Measurements from ENCODE around the gene EXOC4.

The EXOC4 gene

GRCh38 chr7:133921635-133922182, 668.8 kb downstream of the EXOC4 start:
- ChIA-PET CTCF (no interaction called here), POLR2A (no interaction called here)
- Histone ChIP-seq H3K27ac (ENCODE audit: insufficient read depth in 1 of 2, low read depth in 1 of 2, low read length in 2 of 2, poor library complexity in 1 of 2, severe bottlenecking in 2 of 2) (no peak overlapping the region), H3K4me3 (ENCODE audit: control insufficient read depth in 1 of 7, extremely low read depth in 1 of 7, insufficient read depth in 4 of 7, low read depth in 2 of 7, low read length in 6 of 7) (no peak overlapping the region), H3K27me3 (replicated peaks in 2 of 5; ENCODE audit: control insufficient read depth in 4 of 5, insufficient read depth in 5 of 5, low read length in 4 of 5) (no peaks in the 10 kb centered on the region), H3K36me3 (ENCODE audit: control insufficient read depth in 4 of 4, insufficient read depth in 4 of 4, low read length in 3 of 4) (peaks cover 5 to 31% (median 6%) of the 10 kb centered on the region in 4 experiments), H3K9me3 (ENCODE audit: control extremely low read depth in 1 of 5, control insufficient read depth in 4 of 5, insufficient read depth in 2 of 5, low read depth in 1 of 5, low read length in 4 of 5) (peaks cover 2 to 24% (median 3%) of the 10 kb centered on the region in 5 experiments), H3K4me1 (ENCODE audit: control extremely low read depth in 1 of 4, control insufficient read depth in 4 of 4, insufficient read depth in 4 of 4, low read length in 3 of 4) (no peaks in the 10 kb centered on the region)
- DNase-seq: no peak

GRCh38 chr7:133923974-133924373, 671.1 kb downstream of the EXOC4 start:
- POLR2A ChIA-PET: no interaction called here
- CTCF ChIA-PET: no interaction called here
- WGBS (ENCODE audit: insufficient coverage): no CpG with 5 or more reads among the region's 4 CpGs

GRCh38 chr7:133931053-133931452, 678.2 kb downstream of the EXOC4 start:
- no peak overlapping the region for H3K4me3 ChIP-seq (ENCODE audit: control insufficient read depth in 1 of 7, extremely low read depth in 1 of 7, insufficient read depth in 4 of 7, low read depth in 2 of 7, low read length in 6 of 7)
- POLR2A ChIA-PET: no interaction called here
- CTCF ChIA-PET: interaction anchor here (0.6 to 1.6 kb wide), 2 partner anchors 24 to 1563 kb away, joined by 3 read pairs; no protein-coding TSS in a partner anchor
- no peaks in the 10 kb centered on the region for H3K36me3 ChIP-seq (ENCODE audit: control insufficient read depth in 4 of 4, insufficient read depth in 4 of 4, low read length in 3 of 4)
- H3K9me3 ChIP-seq (ENCODE audit: control extremely low read depth in 1 of 5, control insufficient read depth in 4 of 5, insufficient read depth in 2 of 5, low read depth in 1 of 5, low read length in 4 of 5): no peaks in the 10 kb centered on the region
- DNase-seq: no peak
- no peak overlapping the region for H3K27ac ChIP-seq (ENCODE audit: insufficient read depth in 1 of 2, low read depth in 1 of 2, low read length in 2 of 2, poor library complexity in 1 of 2, severe bottlenecking in 2 of 2)
- WGBS (ENCODE audit: insufficient coverage): 100% methylated on average over 1 of the region's 1 CpG
- H3K4me1 ChIP-seq (ENCODE audit: control extremely low read depth in 1 of 4, control insufficient read depth in 4 of 4, insufficient read depth in 4 of 4, low read length in 3 of 4): no peaks in the 10 kb centered on the region
- no peaks in the 10 kb centered on the region for H3K27me3 ChIP-seq (replicated peaks in 2 of 5; ENCODE audit: control insufficient read depth in 4 of 5, insufficient read depth in 5 of 5, low read length in 4 of 5)

More at GRCh38 chr7:133923974-133924373, 671.1 kb downstream of the EXOC4 start:
- DNase-seq: no peak
- Histone ChIP-seq H3K4me3 (ENCODE audit: control insufficient read depth in 1 of 7, extremely low read depth in 1 of 7, insufficient read depth in 4 of 7, low read depth in 2 of 7, low read length in 6 of 7) (no peak overlapping the region), H3K9me3 (ENCODE audit: control extremely low read depth in 1 of 5, control insufficient read depth in 4 of 5, insufficient read depth in 2 of 5, low read depth in 1 of 5, low read length in 4 of 5) (peaks cover 2 to 24% (median 3%) of the 10 kb centered on the region in 5 experiments), H3K27ac (ENCODE audit: insufficient read depth in 1 of 2, low read depth in 1 of 2, low read length in 2 of 2, poor library complexity in 1 of 2, severe bottlenecking in 2 of 2) (no peak overlapping the region), H3K36me3 (ENCODE audit: control insufficient read depth in 4 of 4, insufficient read depth in 4 of 4, low read length in 3 of 4) (peaks cover 5 to 18% (median 6%) of the 10 kb centered on the region in 4 experiments), H3K27me3 (replicated peaks in 2 of 5; ENCODE audit: control insufficient read depth in 4 of 5, insufficient read depth in 5 of 5, low read length in 4 of 5) (no peaks in the 10 kb centered on the region), H3K4me1 (ENCODE audit: control extremely low read depth in 1 of 4, control insufficient read depth in 4 of 4, insufficient read depth in 4 of 4, low read length in 3 of 4) (no peaks in the 10 kb centered on the region)

- no peak for DNase-seq
- WGBS (ENCODE audit: insufficient coverage): 100% methylated on average over 1 of the region's 1 CpG
- Histone ChIP-seq H3K27me3 (replicated peaks in 2 of 5; ENCODE audit: control insufficient read depth in 4 of 5, insufficient read depth in 5 of 5, low read length in 4 of 5) (no peaks in the 10 kb centered on the region), H3K9me3 (ENCODE audit: control extremely low read depth in 1 of 5, control insufficient read depth in 4 of 5, insufficient read depth in 2 of 5, low read depth in 1 of 5, low read length in 4 of 5) (no peaks in the 10 kb centered on the region), H3K4me1 (ENCODE audit: control extremely low read depth in 1 of 4, control insufficient read depth in 4 of 4, insufficient read depth in 4 of 4, low read length in 3 of 4) (no peaks in the 10 kb centered on the region), H3K4me3 (ENCODE audit: control insufficient read depth in 1 of 7, extremely low read depth in 1 of 7, insufficient read depth in 4 of 7, low read depth in 2 of 7, low read length in 6 of 7) (no peak overlapping the region), H3K36me3 (ENCODE audit: control insufficient read depth in 4 of 4, insufficient read depth in 4 of 4, low read length in 3 of 4) (peaks cover 0 to 3% (median under 1%) of the 10 kb centered on the region in 4 experiments), H3K27ac (ENCODE audit: insufficient read depth in 1 of 2, low read depth in 1 of 2, low read length in 2 of 2, poor library complexity in 1 of 2, severe bottlenecking in 2 of 2) (no peak overlapping the region)
- CTCF ChIA-PET: no interaction called here
- POLR2A ChIA-PET: no interaction called here
Observed at GRCh38 chr7:133932591-133932990, 679.7 kb downstream of the EXOC4 start.

GRCh38 chr7:133934262-133934976, 681.5 kb downstream of the EXOC4 start:
- CTCF ChIA-PET: interaction anchor here (0.9 kb wide), 1 partner anchor 361 kb away, joined by 3 read pairs; no protein-coding TSS in a partner anchor
- DNase-seq: no peak
- Histone ChIP-seq H3K9me3 (ENCODE audit: control extremely low read depth in 1 of 5, control insufficient read depth in 4 of 5, insufficient read depth in 2 of 5, low read depth in 1 of 5, low read length in 4 of 5) (no peaks in the 10 kb centered on the region), H3K4me1 (ENCODE audit: control extremely low read depth in 1 of 4, control insufficient read depth in 4 of 4, insufficient read depth in 4 of 4, low read length in 3 of 4) (no peaks in the 10 kb centered on the region), H3K4me3 (ENCODE audit: control insufficient read depth in 1 of 7, extremely low read depth in 1 of 7, insufficient read depth in 4 of 7, low read depth in 2 of 7, low read length in 6 of 7) (no peak overlapping the region), H3K27ac (ENCODE audit: insufficient read depth in 1 of 2, low read depth in 1 of 2, low read length in 2 of 2, poor library complexity in 1 of 2, severe bottlenecking in 2 of 2) (no peak overlapping the region), H3K27me3 (replicated peaks in 2 of 5; ENCODE audit: control insufficient read depth in 4 of 5, insufficient read depth in 5 of 5, low read length in 4 of 5) (no peaks in the 10 kb centered on the region), H3K36me3 (ENCODE audit: control insufficient read depth in 4 of 4, insufficient read depth in 4 of 4, low read length in 3 of 4) (peaks cover 2 to 12% (median 9%) of the 10 kb centered on the region in 4 experiments)
- POLR2A ChIA-PET: no interaction called here
- 95% methylated on average over 4 of the region's 9 CpGs for WGBS (ENCODE audit: insufficient coverage)

- POLR2A ChIA-PET: no interaction called here
- H3K36me3 ChIP-seq (ENCODE audit: control insufficient read depth in 4 of 4, insufficient read depth in 4 of 4, low read length in 3 of 4): peaks cover 2 to 13% (median 10%) of the 10 kb centered on the region in 4 experiments
- 100% methylated on average over 1 of the region's 2 CpGs for WGBS (ENCODE audit: insufficient coverage)
- CTCF ChIA-PET: interaction anchor here (0.9 kb wide), 1 partner anchor 361 kb away, joined by 3 read pairs; no protein-coding TSS in a partner anchor
- DNase-seq: no peak
- no peaks in the 10 kb centered on the region for H3K9me3 ChIP-seq (ENCODE audit: control extremely low read depth in 1 of 5, control insufficient read depth in 4 of 5, insufficient read depth in 2 of 5, low read depth in 1 of 5, low read length in 4 of 5)
- no peaks in the 10 kb centered on the region for H3K27me3 ChIP-seq (replicated peaks in 2 of 5; ENCODE audit: control insufficient read depth in 4 of 5, insufficient read depth in 5 of 5, low read length in 4 of 5)
- no peak overlapping the region for H3K4me3 ChIP-seq (ENCODE audit: control insufficient read depth in 1 of 7, extremely low read depth in 1 of 7, insufficient read depth in 4 of 7, low read depth in 2 of 7, low read length in 6 of 7)
- H3K4me1 ChIP-seq (ENCODE audit: control extremely low read depth in 1 of 4, control insufficient read depth in 4 of 4, insufficient read depth in 4 of 4, low read length in 3 of 4): no peaks in the 10 kb centered on the region
- no peak overlapping the region for H3K27ac ChIP-seq (ENCODE audit: insufficient read depth in 1 of 2, low read depth in 1 of 2, low read length in 2 of 2, poor library complexity in 1 of 2, severe bottlenecking in 2 of 2)
Observed at GRCh38 chr7:133934977-133935330, 682.1 kb downstream of the EXOC4 start.

GRCh38 chr7:133936074-133936473, 683.2 kb downstream of the EXOC4 start:
- POLR2A ChIA-PET: no interaction called here
- Histone ChIP-seq H3K4me1 (ENCODE audit: control extremely low read depth in 1 of 4, control insufficient read depth in 4 of 4, insufficient read depth in 4 of 4, low read length in 3 of 4) (no peaks in the 10 kb centered on the region), H3K9me3 (ENCODE audit: control extremely low read depth in 1 of 5, control insufficient read depth in 4 of 5, insufficient read depth in 2 of 5, low read depth in 1 of 5, low read length in 4 of 5) (no peaks in the 10 kb centered on the region), H3K27me3 (replicated peaks in 2 of 5; ENCODE audit: control insufficient read depth in 4 of 5, insufficient read depth in 5 of 5, low read length in 4 of 5) (no peaks in the 10 kb centered on the region), H3K27ac (ENCODE audit: insufficient read depth in 1 of 2, low read depth in 1 of 2, low read length in 2 of 2, poor library complexity in 1 of 2, severe bottlenecking in 2 of 2) (no peak overlapping the region), H3K4me3 (ENCODE audit: control insufficient read depth in 1 of 7, extremely low read depth in 1 of 7, insufficient read depth in 4 of 7, low read depth in 2 of 7, low read length in 6 of 7) (no peak overlapping the region), H3K36me3 (ENCODE audit: control insufficient read depth in 4 of 4, insufficient read depth in 4 of 4, low read length in 3 of 4) (peaks cover 2 to 13% (median 10%) of the 10 kb centered on the region in 4 experiments)
- CTCF ChIA-PET: no interaction called here
- DNase-seq: no peak
- WGBS (ENCODE audit: insufficient coverage): 100% methylated on average over 6 of the region's 7 CpGs
